Endometrium (tissue), 2 donors: ENCODE results near the gene STX18.

Source experiments
- FAIRE-seq: peaks from 2 replicates; lab custom pipeline; 2012; peaks lifted over from hg19 to GRCh38; lab: Jason Lieb, UNC
- donor health status: control.
- donor health status: control.

Gene STX18

GRCh38 chr4:4418676-4419390, 123.0 kb downstream of the STX18 start:
- no peak for FAIRE-seq

- FAIRE-seq, result no peak
Observed at GRCh38 chr4:4417886-4418285, 124.0 kb downstream of the STX18 start.

GRCh38 chr4:4416981-4417380, 124.9 kb downstream of the STX18 start:
- no peak for FAIRE-seq

- FAIRE-seq, result no peak
Observed at GRCh38 chr4:4415806-4416805, 125.7 kb downstream of the STX18 start.

- FAIRE-seq, result no peak
Observed at GRCh38 chr4:4415107-4415805, 126.6 kb downstream of the STX18 start.

- no peak for FAIRE-seq
Observed at GRCh38 chr4:4413806-4414205, 128.0 kb downstream of the STX18 start.

- no peak for FAIRE-seq
Observed at GRCh38 chr4:4413373-4413725, 128.5 kb downstream of the STX18 start.

- no peak for FAIRE-seq
Observed at GRCh38 chr4:4412641-4413372, 129.0 kb downstream of the STX18 start.

- no peak for FAIRE-seq
Observed at GRCh38 chr4:4411906-4412305, 129.9 kb downstream of the STX18 start.

- no peak for FAIRE-seq
Observed at GRCh38 chr4:4410271-4410670, 131.6 kb downstream of the STX18 start.

GRCh38 chr4:4409416-4410115, 132.3 kb downstream of the STX18 start:
- no peak for FAIRE-seq

GRCh38 chr4:4408576-4409335, 133.1 kb downstream of the STX18 start:
- FAIRE-seq, result no peak

GRCh38 chr4:4408132-4408523, 133.7 kb downstream of the STX18 start:
- no peak for FAIRE-seq

- no peak for FAIRE-seq
Observed at GRCh38 chr4:4407299-4408131, 134.3 kb downstream of the STX18 start.

GRCh38 chr4:4406455-4407298, 135.2 kb downstream of the STX18 start:
- no peak for FAIRE-seq

- FAIRE-seq, result no peak
Observed at GRCh38 chr4:4405358-4405962, 136.4 kb downstream of the STX18 start.

- no peak for FAIRE-seq
Observed at GRCh38 chr4:4402966-4403365, 138.9 kb downstream of the STX18 start.

GRCh38 chr4:4401036-4401435, 140.8 kb downstream of the STX18 start:
- FAIRE-seq, result no peak
